NK-92 (cell line): ENCODE measurements around the gene STXBP1.
A peak's percentile ranks its signal among the peaks of the same experiment; 100 is the strongest.

Source experiments
- DNase-seq: peaks from one replicate; lab custom pipeline; 2025; ENCODE audit not compliant: unreplicated experiment; lab: John Stamatoyannopoulos, UW

The STXBP1 gene

GRCh38 chr9:127712371-127712770 is 100.3 kb downstream of the STXBP1 start:
- DNase-seq, result no peak

DNA sequence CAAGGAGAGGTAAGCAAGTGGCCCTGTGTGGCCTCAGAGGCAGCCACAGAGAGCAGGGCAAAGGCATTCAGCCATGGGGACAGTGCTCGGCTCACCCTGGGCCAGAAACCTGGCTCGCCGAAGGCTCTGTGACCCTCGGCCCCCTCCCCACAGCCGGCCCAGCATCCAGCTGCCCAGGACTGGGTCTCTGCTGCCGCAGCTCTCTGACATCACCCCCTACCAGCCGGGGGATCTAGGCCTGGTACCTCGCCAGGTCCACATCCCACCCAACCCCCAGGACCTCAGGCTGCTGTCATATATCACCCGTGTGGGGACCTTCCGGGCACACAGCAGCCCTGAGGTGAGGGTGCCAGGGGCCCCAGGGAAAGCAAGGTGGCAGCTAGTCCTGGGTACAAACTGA is 100.8 kb downstream of the STXBP1 start:
- no peak for DNase-seq

- DNase-seq, result no peak
These were observed 102.1 kb downstream of the STXBP1 start for GRCh38 chr9:127714020-127714750.

- DNase-seq, result no peak
These were observed 102.9 kb downstream of the STXBP1 start for GRCh38 chr9:127714951-127715469.

DNA sequence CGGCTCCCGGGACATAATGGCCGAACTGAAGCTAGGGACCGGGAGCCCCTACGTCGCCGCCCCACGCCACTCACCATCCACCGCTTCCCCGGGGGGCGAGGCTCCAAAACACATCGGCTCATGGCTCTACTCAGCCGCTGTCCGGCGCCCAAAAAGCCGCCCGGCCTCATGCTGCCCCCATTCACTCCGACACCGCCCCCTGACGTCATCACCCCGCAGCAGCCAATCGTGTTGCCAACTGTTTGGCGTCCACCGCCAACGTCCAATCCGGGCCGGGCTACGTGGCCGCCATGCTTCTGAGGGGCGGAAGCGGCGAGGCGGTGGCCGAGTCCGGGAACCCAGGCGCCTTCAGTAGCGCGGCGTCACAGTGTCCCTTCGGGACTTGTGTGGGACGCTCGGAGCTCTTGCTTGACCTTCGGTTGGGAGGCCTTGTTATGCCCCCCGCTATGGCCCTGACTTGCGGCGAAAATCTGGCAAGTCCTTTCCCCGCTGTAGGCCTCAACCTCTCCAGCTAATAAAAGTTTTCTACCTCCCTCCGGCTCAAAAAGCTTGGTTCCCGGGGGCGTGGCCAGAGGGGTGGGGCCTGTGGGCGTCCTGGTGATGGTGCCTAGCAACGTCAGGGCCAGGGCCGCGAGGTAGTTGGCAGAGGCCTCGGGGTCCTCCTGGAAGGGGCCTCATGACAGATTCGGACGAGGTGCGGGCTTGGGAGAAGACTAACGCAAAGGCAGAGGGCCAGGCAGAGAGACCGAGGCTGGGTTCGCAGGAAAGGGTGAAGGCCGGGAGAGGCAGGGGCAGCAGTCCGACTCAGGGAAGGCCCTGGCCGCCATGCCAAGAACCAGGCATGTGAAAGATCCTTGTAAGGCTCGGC is 103.6 kb downstream of the STXBP1 start, which contains the start of the genes PTRH1 and TTC16:
Gene PTRH1 (minus strand): TSS at position 194 of the 868 bp plus-strand sequence. CDS start 24 bp downstream, at position 170.
Gene TTC16 (plus strand): TSS at position 610 of the 868 bp plus-strand sequence. CDS start 67 bp downstream, at position 677.
- peak; percentile 75 for DNase-seq

GRCh38 chr9:127716412-127716811 is 104.3 kb downstream of the STXBP1 start:
- DNase-seq, result no peak

- DNase-seq, result no peak
These were observed 105.7 kb downstream of the STXBP1 start for GRCh38 chr9:127717766-127718165.

DNA sequence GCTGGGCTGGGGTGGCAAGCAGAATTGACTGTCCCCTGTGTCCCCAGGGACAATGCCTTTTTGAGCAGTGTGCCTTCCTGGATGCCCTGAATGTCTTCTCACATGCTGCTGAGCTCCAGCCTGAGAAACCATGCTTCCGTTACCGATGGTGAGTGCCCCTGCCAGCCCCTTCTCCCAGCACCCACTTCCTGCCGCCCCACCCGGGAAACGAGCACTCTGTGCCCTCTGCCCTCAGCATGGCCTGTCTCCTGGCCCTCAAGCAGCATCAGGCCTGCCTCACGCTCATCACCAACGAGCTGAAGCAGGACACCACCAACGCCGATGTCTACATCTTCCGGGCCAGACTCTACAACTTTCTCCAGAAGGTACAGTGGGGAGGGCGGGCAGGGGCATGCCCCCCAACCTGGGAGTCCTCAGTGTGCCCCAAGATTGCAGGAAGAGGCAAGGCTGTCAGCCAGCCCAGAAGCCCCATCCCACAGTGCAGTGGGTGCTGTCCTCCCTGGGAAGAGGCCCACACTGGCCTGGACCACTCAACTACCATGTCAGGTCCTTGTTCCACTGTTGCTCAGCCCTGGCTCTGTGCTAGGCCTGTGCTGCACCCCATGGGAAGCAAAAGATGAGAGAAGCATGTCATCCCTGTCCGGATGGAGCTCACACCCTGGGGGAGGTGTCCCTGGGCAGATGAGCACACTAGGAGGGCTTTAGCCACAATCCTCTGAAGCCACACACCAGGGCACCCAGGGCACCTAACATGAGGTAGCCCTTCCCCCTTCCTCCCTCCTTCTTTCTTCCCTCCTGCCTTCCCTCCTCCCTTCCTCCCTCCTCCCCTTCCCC is 108.2 kb downstream of the STXBP1 start:
- no peak for DNase-seq

GRCh38 chr9:127720865-127721227 is 108.8 kb downstream of the STXBP1 start:
- DNase-seq, result no peak

GRCh38 chr9:127721391-127721821 is 109.3 kb downstream of the STXBP1 start:
- DNase-seq, result no peak

DNA sequence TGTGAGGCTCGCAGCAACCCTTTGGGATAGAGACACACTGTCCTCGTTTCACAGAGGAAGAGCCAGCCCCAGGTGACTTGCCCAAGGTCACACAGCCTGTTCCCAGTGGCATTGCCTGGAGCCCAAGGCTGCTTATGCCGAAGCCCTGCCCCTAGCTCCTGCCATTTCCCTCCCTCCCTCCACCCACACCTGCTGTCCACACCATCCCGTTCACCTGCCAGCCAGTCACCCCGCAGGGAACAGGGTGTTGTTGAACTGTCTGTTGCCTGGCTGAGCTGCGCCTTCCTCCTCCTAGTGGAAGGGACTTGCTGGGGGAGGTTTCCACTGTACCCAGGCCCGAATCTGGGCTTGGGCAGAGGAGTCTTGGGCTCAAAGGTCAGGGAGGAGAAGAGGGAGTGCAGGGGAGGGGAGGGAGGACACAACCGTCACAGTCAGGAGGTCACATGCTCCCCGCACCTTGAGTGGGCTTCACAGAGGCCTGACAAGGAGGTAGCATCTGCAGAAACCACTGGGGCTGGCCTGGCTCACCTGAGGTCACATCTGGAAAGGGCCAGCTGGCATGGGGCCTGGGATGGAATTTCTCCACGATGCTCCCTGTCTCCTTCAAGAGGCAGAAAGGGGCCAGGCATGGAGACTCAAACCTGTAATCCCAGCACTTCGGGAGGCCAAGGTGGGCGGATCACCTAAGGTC is 110.1 kb downstream of the STXBP1 start:
- DNase-seq, result no peak

GRCh38 chr9:127723013-127723412 is 110.9 kb downstream of the STXBP1 start:
- no peak for DNase-seq

GRCh38 chr9:127723444-127723843 is 111.4 kb downstream of the STXBP1 start:
- DNase-seq, result no peak

- no peak for DNase-seq
These were observed 111.9 kb downstream of the STXBP1 start for GRCh38 chr9:127724012-127724411.

DNA sequence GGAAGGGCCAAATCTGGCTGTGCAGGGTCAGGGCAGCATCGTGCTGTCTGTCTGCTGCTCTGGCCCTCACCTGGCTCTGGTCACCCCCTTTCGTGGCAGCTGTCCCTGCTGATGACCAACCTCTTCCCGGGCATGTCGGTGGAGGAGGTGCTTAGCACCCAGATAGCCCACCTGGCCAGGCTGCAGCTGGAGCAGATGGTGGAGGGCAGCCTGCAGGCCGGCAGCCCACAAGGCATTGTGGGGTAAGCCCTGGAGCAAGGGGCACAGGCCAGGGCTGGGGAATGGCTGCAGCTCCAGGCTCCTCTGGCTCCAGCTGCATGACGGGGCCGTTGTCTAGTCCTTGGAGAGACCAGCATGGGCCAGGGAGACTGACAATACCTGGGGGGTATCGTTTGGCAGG is 114.8 kb downstream of the STXBP1 start:
- no peak for DNase-seq

DNA sequence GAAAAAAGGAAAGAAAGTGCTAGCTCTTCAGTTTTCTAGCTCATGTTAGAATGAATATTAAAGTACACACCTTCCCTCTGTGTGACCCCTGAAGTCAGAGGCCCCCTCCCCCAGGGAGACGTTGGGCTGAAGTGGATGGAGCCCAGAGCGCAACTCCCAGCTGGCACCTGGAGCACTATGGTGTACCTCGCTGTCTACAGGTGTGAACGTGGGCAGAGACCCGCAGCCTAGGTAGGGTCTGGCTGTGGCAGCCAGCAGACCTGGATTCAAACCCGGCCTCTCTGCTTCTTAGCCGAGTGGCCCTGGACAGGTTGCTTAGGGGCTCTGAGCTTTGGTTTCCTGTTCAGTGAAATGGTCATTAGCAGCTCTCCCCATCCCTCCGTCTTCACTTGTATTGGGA is 116.7 kb downstream of the STXBP1 start:
- no peak for DNase-seq

GRCh38 chr9:127729522-127730256 is 117.6 kb downstream of the STXBP1 start:
- DNase-seq, result no peak

- DNase-seq, result no peak
These were observed 118.2 kb downstream of the STXBP1 start for GRCh38 chr9:127730262-127730661.

GRCh38 chr9:127730799-127731410 is 118.8 kb downstream of the STXBP1 start:
- DNase-seq, result no peak
